Measurements from ENCODE around the gene PLXNB3.

Gene PLXNB3

GRCh38 chrX:153794897-153795816 lies 31.1 kb downstream of the PLXNB3 start:
- DNase-seq (ENCODE audit: low read depth, low spot score) = no peak
- ChIA-PET CTCF (interaction anchor here (1.1 to 2.1 kb wide), 2 partner anchors 131 to 152 kb away, joined by 3 to 6 read pairs; partner anchors contain the start of gene ARHGAP4), POLR2A (interaction anchor here (0.9 to 1.9 kb wide), 6 partner anchors 14 to 139 kb away, joined by 4 to 8 read pairs (median 6); partner anchors contain the start of genes NAA10 and SRPK3)
- H3K4me3 ChIP-seq (ENCODE audit: low read depth, low read length) = peak overlapping the region; percentile 70
- no peak for TF ChIP-seq CTCF (IDR thresholded peaks at IDR 0.05; ENCODE audit: insufficient read depth, low read length, missing control alignments)

- ChIA-PET CTCF (no interaction called here), POLR2A (no interaction called here)
- TF ChIP-seq CTCF (IDR thresholded peaks at IDR 0.05; ENCODE audit: insufficient read depth, low read length, missing control alignments) = no peak
- DNase-seq (ENCODE audit: low read depth, low spot score) = no peak
- no peak overlapping the region for H3K4me3 ChIP-seq (ENCODE audit: low read depth, low read length)
Measured at GRCh38 chrX:153797415-153798015, 33.5 kb downstream of the PLXNB3 start.

- DNase-seq (ENCODE audit: low read depth, low spot score) = no peak
- H3K4me3 ChIP-seq (ENCODE audit: low read depth, low read length) = no peak overlapping the region
- CTCF ChIA-PET = no interaction called here
- no peak for TF ChIP-seq CTCF (IDR thresholded peaks at IDR 0.05; ENCODE audit: insufficient read depth, low read length, missing control alignments)
- POLR2A ChIA-PET = no interaction called here
Measured at GRCh38 chrX:153799326-153799725, 35.3 kb downstream of the PLXNB3 start.

GRCh38 chrX:153800177-153800722 lies 36.2 kb downstream of the PLXNB3 start:
- CTCF ChIA-PET = interaction anchor here (1.1 kb wide), 1 partner anchor 34 kb away, joined by 3 read pairs; no protein-coding TSS in a partner anchor
- POLR2A ChIA-PET = interaction anchor here (1.0 kb wide), 1 partner anchor 128 kb away, joined by 3 read pairs; no protein-coding TSS in a partner anchor
- no peak for DNase-seq (ENCODE audit: low read depth, low spot score)
- TF ChIP-seq CTCF (IDR thresholded peaks at IDR 0.05; ENCODE audit: insufficient read depth, low read length, missing control alignments) = no peak
- H3K4me3 ChIP-seq (ENCODE audit: low read depth, low read length) = no peak overlapping the region

GRCh38 chrX:153800746-153801145 lies 36.7 kb downstream of the PLXNB3 start:
- ChIA-PET POLR2A (interaction anchor here (1.0 kb wide), 1 partner anchor 127 kb away, joined by 3 read pairs; no protein-coding TSS in a partner anchor), CTCF (interaction anchor here (1.1 kb wide), 1 partner anchor 35 kb away, joined by 3 read pairs; no protein-coding TSS in a partner anchor)
- DNase-seq (ENCODE audit: low read depth, low spot score) = no peak
- no peak overlapping the region for H3K4me3 ChIP-seq (ENCODE audit: low read depth, low read length)
- TF ChIP-seq CTCF (IDR thresholded peaks at IDR 0.05; ENCODE audit: insufficient read depth, low read length, missing control alignments) = no peak

- H3K4me3 ChIP-seq (ENCODE audit: low read depth, low read length) = no peak overlapping the region
- no peak for DNase-seq (ENCODE audit: low read depth, low spot score)
- CTCF ChIA-PET = no interaction called here
- TF ChIP-seq CTCF (IDR thresholded peaks at IDR 0.05; ENCODE audit: insufficient read depth, low read length, missing control alignments) = no peak
- POLR2A ChIA-PET = no interaction called here
Measured at GRCh38 chrX:153801669-153802068, 37.6 kb downstream of the PLXNB3 start.
